Astrocyte (in vitro differentiated cells and primary cell): ENCODE measurements around the gene MPP3. TPM values are rescaled to one million over a fixed set of nuclear protein-coding genes. Genes with fewer than 3 reads are reported as not detected.

Experiments used
- total RNA-seq: library from RNA; stranded (reverse); gene quantifications from 2 replicates; pipeline ENCODE4 v1.2.1, GENCODE V29; 2021

The MPP3 gene
- total RNA-seq, 1 donor from 2014 or later, result 6.5 TPM

Other genes with a start within 250 kb of the MPP3 start
- gene MEOX1, start 171.2 kb downstream of the MPP3 start, total RNA-seq, result not detected in 2 replicates
- not detected in 2 replicates for gene SOST, start 74.4 kb downstream of the MPP3 start, total RNA-seq
- gene DUSP3, start 54.2 kb downstream of the MPP3 start, total RNA-seq, result 63.3 and 71.6 TPM in 2 replicates
- 0.16 TPM in 1 of 2 replicates, not detected in the other for gene CFAP97D1, start 52.7 kb downstream of the MPP3 start, total RNA-seq
- gene CD300LG, start 14.0 kb upstream of the MPP3 start, total RNA-seq, result not detected in 2 replicates
- 7.6 and 8.0 TPM in 2 replicates for gene MPP2, start 74.4 kb upstream of the MPP3 start, total RNA-seq
- not detected in 2 replicates for gene PPY, start 109.3 kb upstream of the MPP3 start, total RNA-seq
- gene PYY, start 120.8 kb upstream of the MPP3 start, total RNA-seq, result not detected in 2 replicates
- gene NAGS, start 171.5 kb upstream of the MPP3 start, total RNA-seq, result 0.91 and 1.0 TPM in 2 replicates
- gene TMEM101, start 181.8 kb upstream of the MPP3 start, total RNA-seq, result 17.1 and 21.8 TPM in 2 replicates
- gene LSM12, start 233.5 kb upstream of the MPP3 start, total RNA-seq, result 77.0 and 90.5 TPM in 2 replicates
- gene G6PC3, start 237.6 kb upstream of the MPP3 start, total RNA-seq, result 94.5 and 98.5 TPM in 2 replicates